NB4 (cell line): ENCODE results near the gene HTR2A.

Source experiments
- DNase-seq: peaks from one replicate; pipeline ENCODE4 v3.0.0; 2010; ENCODE audit warnings: low read depth
- H3K4me3 ChIP-seq: one replicate; pipeline ENCODE4 v1.5.1; 2011; ENCODE audit warnings: mild to moderate bottlenecking, low read depth, low read length, moderate library complexity
- MYC ChIP-seq: IDR thresholded peaks from 2 replicates; pipeline ENCODE4 v1.6.1; 2011; ENCODE audit warnings: low read depth, low read length
- POLR2A ChIP-seq: IDR thresholded peaks from 2 replicates; pipeline ENCODE4 v1.6.1; 2011; ENCODE audit warnings: mild to moderate bottlenecking; ENCODE audit not compliant: insufficient read length; ENCODE audit errors: extremely low read depth
- TF ChIP-seq, protein P1 (sequence below): IDR thresholded peaks from one replicate; pipeline ENCODE4 v1.5.1; 2012; ENCODE audit warnings: low read depth, low read length
- TF ChIP-seq, protein P2 (sequence below): IDR thresholded peaks from 2 replicates; pipeline ENCODE4 v1.6.1; 2011; ENCODE audit warnings: low read depth, low read length

The HTR2A gene

DNA sequence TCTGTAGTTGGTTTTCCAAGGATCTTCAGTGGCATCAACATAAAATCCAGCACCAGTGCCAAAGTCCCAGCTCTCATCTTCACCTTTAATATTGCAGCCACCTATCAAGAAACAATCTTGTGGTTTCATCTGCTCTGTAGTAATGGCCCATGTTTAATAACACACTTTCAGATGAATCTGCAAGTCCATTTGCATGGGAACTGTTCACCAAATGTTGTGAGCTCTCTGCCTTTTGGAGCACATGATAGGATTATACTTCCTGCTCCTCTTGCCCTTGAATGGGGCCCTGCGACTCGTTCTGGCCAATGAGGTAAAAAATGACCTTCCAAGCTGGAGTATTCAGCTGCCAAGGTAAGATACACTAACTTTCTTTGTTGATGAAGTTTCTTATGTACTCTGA is 114.2 kb downstream of the HTR2A start:
- no peak overlapping the region for H3K4me3 ChIP-seq
- no peak for DNase-seq
- TF ChIP-seq POLR2A, result no peak
- TF ChIP-seq, protein P1, sequence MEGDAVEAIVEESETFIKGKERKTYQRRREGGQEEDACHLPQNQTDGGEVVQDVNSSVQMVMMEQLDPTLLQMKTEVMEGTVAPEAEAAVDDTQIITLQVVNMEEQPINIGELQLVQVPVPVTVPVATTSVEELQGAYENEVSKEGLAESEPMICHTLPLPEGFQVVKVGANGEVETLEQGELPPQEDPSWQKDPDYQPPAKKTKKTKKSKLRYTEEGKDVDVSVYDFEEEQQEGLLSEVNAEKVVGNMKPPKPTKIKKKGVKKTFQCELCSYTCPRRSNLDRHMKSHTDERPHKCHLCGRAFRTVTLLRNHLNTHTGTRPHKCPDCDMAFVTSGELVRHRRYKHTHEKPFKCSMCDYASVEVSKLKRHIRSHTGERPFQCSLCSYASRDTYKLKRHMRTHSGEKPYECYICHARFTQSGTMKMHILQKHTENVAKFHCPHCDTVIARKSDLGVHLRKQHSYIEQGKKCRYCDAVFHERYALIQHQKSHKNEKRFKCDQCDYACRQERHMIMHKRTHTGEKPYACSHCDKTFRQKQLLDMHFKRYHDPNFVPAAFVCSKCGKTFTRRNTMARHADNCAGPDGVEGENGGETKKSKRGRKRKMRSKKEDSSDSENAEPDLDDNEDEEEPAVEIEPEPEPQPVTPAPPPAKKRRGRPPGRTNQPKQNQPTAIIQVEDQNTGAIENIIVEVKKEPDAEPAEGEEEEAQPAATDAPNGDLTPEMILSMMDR, result no peak
- TF ChIP-seq, protein P2, sequence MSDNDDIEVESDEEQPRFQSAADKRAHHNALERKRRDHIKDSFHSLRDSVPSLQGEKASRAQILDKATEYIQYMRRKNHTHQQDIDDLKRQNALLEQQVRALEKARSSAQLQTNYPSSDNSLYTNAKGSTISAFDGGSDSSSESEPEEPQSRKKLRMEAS, result no peak
- TF ChIP-seq MYC, result no peak

DNA sequence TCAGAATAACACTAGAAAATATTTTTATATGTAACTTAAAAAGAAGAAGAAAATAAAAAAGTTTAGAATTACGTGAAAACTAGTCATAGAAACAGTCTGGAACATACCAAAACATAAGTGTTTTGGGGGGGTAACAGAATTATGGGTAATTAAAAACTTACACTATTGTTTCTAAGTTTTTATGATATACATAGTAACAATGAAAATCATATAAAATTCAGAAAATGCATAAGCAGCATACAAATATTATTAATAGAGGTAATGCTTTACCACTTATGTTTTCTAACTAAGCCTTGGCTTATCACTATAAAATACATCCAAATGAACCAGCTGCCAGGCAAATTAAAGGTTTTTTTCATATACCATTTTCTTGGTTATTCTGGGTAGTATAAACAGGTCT is 114.8 kb downstream of the HTR2A start:
- H3K4me3 ChIP-seq, result no peak overlapping the region
- no peak for DNase-seq
- TF ChIP-seq, protein P2, result no peak
- TF ChIP-seq POLR2A (no peak), MYC (no peak)
- TF ChIP-seq, protein P1, result no peak
